GM12878 (cell line): ENCODE data around the gene BATF3. TPM values are rescaled to one million over a fixed set of nuclear protein-coding genes. Genes with fewer than 3 reads are reported as not detected.

Experiments used
- ATAC-seq: fragments of 200-7000 bp; cut with Tn5 transposase; 3 replicates; pipeline ENCODE4 v1.9.1; 2020; ENCODE audit warnings: mild to moderate bottlenecking, moderate library complexity
- BruUV-seq: library from RNA; stranded (reverse); fragments of 400-500 nt; replicated peaks from 2 replicates; lab custom pipeline; 2021; lab: Mats Ljungman, UMichigan
- CTCF ChIA-PET: fragments of 300-600 bp; sonication (Branson Sonifier 250); formaldehyde crosslinking; extraction: SDS; loops from one replicate; lab custom pipeline; 2021; ENCODE audit warnings: inconsistent platforms; lab: Yijun Ruan, JAX
- POLR2A ChIA-PET: fragments of 350-600 bp; formaldehyde crosslinking; extraction: SDS; loops from one replicate; lab custom pipeline; 2021; ENCODE audit warnings: inconsistent platforms; lab: Charles Lee
- RAD21 ChIA-PET: fragments of 300-600 bp; sonication (Branson Sonifier 250); formaldehyde crosslinking; loops from one replicate; lab custom pipeline; 2023; ENCODE audit warnings: antibody characterized with exemption; ENCODE audit not compliant: unreplicated experiment; lab: Charles Lee
- SMC1A ChIA-PET: fragments of 300-600 bp; sonication (Branson Sonifier 250); formaldehyde crosslinking; loops from one replicate; lab custom pipeline; 2023; ENCODE audit not compliant: unreplicated experiment, uncharacterized antibody; lab: Charles Lee
- DNase-seq: peaks from one replicate; pipeline ENCODE4 v3.0.0-alpha.2; 2011; ENCODE audit warnings: low read depth, low spot score
- FAIRE-seq: peaks from 3 replicates; lab custom pipeline; 2011; peaks lifted over from hg19 to GRCh38; lab: Jason Lieb, UNC
- H2AFZ ChIP-seq: 2 replicates; pipeline ENCODE4 v1.6.0; 2011; ENCODE audit warnings: low read depth, low read length, control low read depth; ENCODE audit not compliant: control insufficient read depth
- H3K27ac ChIP-seq: 2 replicates; pipeline ENCODE4 v1.5.1; 2011; ENCODE audit warnings: control low read depth; ENCODE audit not compliant: control insufficient read depth, insufficient read depth
- H3K27me3 ChIP-seq, 2 experiments: replicated peaks in 1 of 2; 2 replicates each; pipeline versions ENCODE4 v1.6.0 to v1.6.1; 2011; ENCODE audit warnings: low read length in 1 of 2; ENCODE audit not compliant: control insufficient read depth in 2 of 2, insufficient read depth in 2 of 2
- H3K36me3 ChIP-seq, 2 experiments: 2 replicates each; pipeline ENCODE4 v1.5.1; 2011; ENCODE audit warnings: low read length in 1 of 2; ENCODE audit not compliant: control insufficient read depth in 2 of 2, insufficient read depth in 2 of 2
- H3K4me1 ChIP-seq: 2 replicates; pipeline ENCODE4 v1.6.1; 2011; ENCODE audit warnings: mild to moderate bottlenecking, low read length, moderate library complexity, mixed read lengths; ENCODE audit not compliant: control insufficient read depth, insufficient read depth
- H3K4me2 ChIP-seq: 2 replicates; pipeline ENCODE4 v1.6.0; 2011; ENCODE audit warnings: control low read depth; ENCODE audit not compliant: control insufficient read depth, insufficient read depth
- H3K4me3 ChIP-seq: fragments of 200-600 bp; sonication (generic); 2 replicates; pipeline ENCODE4 v1.5.1; 2016
- H3K79me2 ChIP-seq: 2 replicates; pipeline ENCODE4 v1.6.0; 2011; ENCODE audit warnings: low read length; ENCODE audit not compliant: control insufficient read depth, insufficient read depth
- H3K9ac ChIP-seq: 2 replicates; pipeline ENCODE4 v1.8.0; 2011; ENCODE audit warnings: low read length, control low read depth, mixed read lengths; ENCODE audit not compliant: control insufficient read depth, insufficient read depth
- H3K9me3 ChIP-seq: replicated peaks from 3 replicates; pipeline ENCODE4 v1.5.1; 2011; ENCODE audit warnings: mild to moderate bottlenecking, low read length; ENCODE audit not compliant: control insufficient read depth, insufficient read depth
- H4K20me1 ChIP-seq: 2 replicates; pipeline ENCODE4 v1.6.0; 2011; ENCODE audit not compliant: control insufficient read depth, insufficient read depth
- ASH2L ChIP-seq: fragments of 300-600, 200-600 bp; sonication (generic); IDR thresholded peaks from 2 replicates; pipeline ENCODE4 v1.6.1; 2017; ENCODE audit warnings: low read depth, mild to moderate bottlenecking, borderline replicate concordance
- BACH1 ChIP-seq: fragments of 450-650 bp; IDR thresholded peaks from 2 replicates; pipeline ENCODE4 v1.6.1; 2017; ENCODE audit warnings: mild to moderate bottlenecking, borderline replicate concordance
- BCL3 ChIP-seq: IDR thresholded peaks from 2 replicates; pipeline ENCODE4 v1.6.1; 2011; ENCODE audit warnings: borderline replicate concordance, low read depth, mild to moderate bottlenecking, moderate library complexity, low read length; ENCODE audit not compliant: insufficient read depth, poor library complexity, severe bottlenecking
- CBX5 ChIP-seq: sonication (generic); IDR thresholded peaks from 2 replicates; pipeline ENCODE4 v1.6.1; 2016; ENCODE audit warnings: low read depth, moderate library complexity, mild to moderate bottlenecking, inconsistent platforms
- CEBPB ChIP-seq, 2 experiments: fragments of 150-350 bp in 1 of 2; IDR thresholded peaks; 2 replicates each; pipeline ENCODE4 v1.6.1; 2012 to 2014; ENCODE audit warnings: low read depth in 2 of 2, low read length in 2 of 2, borderline replicate concordance in 1 of 2, inconsistent platforms in 1 of 2
- CREB1 ChIP-seq: IDR thresholded peaks from 2 replicates; pipeline ENCODE4 v1.6.1; 2012; ENCODE audit warnings: low read depth, mild to moderate bottlenecking, inconsistent platforms
- EED ChIP-seq: sonication (generic); IDR thresholded peaks from 2 replicates; pipeline ENCODE4 v1.6.1; 2016; ENCODE audit warnings: antibody characterized with exemption, low read depth
- HDAC6 ChIP-seq: fragments of 200-600 bp; sonication (generic); IDR thresholded peaks from one replicate; pipeline ENCODE4 v1.8.0; 2017; ENCODE audit warnings: antibody characterized with exemption; ENCODE audit not compliant: unreplicated experiment
- KAT2A ChIP-seq: conservative IDR thresholded peaks from 2 replicates; pipeline ENCODE4 v1.6.1; 2011; ENCODE audit warnings: low read depth, low read length; ENCODE audit not compliant: control insufficient read depth
- MAX ChIP-seq: IDR thresholded peaks from 2 replicates; pipeline ENCODE4 v1.6.1; 2012; ENCODE audit warnings: low read depth, low read length, improper control_type of control experiment
- MEF2A ChIP-seq: IDR thresholded peaks from 2 replicates; pipeline ENCODE4 v1.6.1; 2011; ENCODE audit warnings: low read depth, mild to moderate bottlenecking, low read length, moderate library complexity; ENCODE audit not compliant: insufficient read depth
- MTA2 ChIP-seq: fragments of 450-650 bp; IDR thresholded peaks from 2 replicates; pipeline ENCODE4 v1.6.1; 2016; ENCODE audit warnings: low read depth, mild to moderate bottlenecking, moderate library complexity
- NR2F1 ChIP-seq: fragments of 450-650 bp; conservative IDR thresholded peaks from 2 replicates; pipeline ENCODE4 v1.6.1; 2017; ENCODE audit warnings: mild to moderate bottlenecking
- POU2F2 ChIP-seq: IDR thresholded peaks from 3 replicates; pipeline ENCODE4 v1.6.1; 2011; ENCODE audit warnings: low read depth, mild to moderate bottlenecking, low read length, borderline replicate concordance
- RAD51 ChIP-seq: fragments of 450-650 bp; IDR thresholded peaks from 2 replicates; pipeline ENCODE4 v1.6.1; 2016; ENCODE audit warnings: moderate library complexity, mild to moderate bottlenecking, inconsistent platforms
- SREBF1 ChIP-seq: IDR thresholded peaks from 2 replicates; pipeline ENCODE4 v1.6.1; 2012; ENCODE audit warnings: mild to moderate bottlenecking, low read length
- SUPT20H ChIP-seq: IDR thresholded peaks from 2 replicates; pipeline ENCODE4 v1.6.1; 2011; ENCODE audit warnings: low read depth, mild to moderate bottlenecking, low read length, moderate library complexity, borderline replicate concordance; ENCODE audit not compliant: control insufficient read depth
- ZNF384 ChIP-seq: IDR thresholded peaks from 2 replicates; pipeline ENCODE4 v1.6.1; 2012; ENCODE audit warnings: low read depth, mild to moderate bottlenecking, low read length, improper control_type of control experiment, borderline replicate concordance
- ZNF687 ChIP-seq: fragments of 450-650 bp; IDR thresholded peaks from 2 replicates; pipeline ENCODE4 v1.6.1; 2017; ENCODE audit warnings: mild to moderate bottlenecking, moderate library complexity
- WGBS: methylation state at CpG from one replicate; pipeline ENCODE4 v1.1.6; 2016; ENCODE audit warnings: low lambda C conversion rate; ENCODE audit not compliant: insufficient replicate concordance, insufficient coverage; ENCODE audit errors: missing lambda C conversion rate; 5-methylcytosine and 5-hydroxymethylcytosine counted together
- in situ Hi-C: fragments of 300-500 bp; cut with MboI; formaldehyde crosslinking; loops from 9 replicates; pipeline ENCODE4 v1.14.3; 2018; ENCODE audit warnings: mixed read lengths
- intact Hi-C: fragments of 100-400 bp; cut with micrococcal nuclease; formaldehyde crosslinking; loops from one replicate; pipeline ENCODE4 v1.14.2; 2022; ENCODE audit not compliant: unreplicated experiment
- polyA plus RNA-seq, 11 experiments: library from polyadenylated mRNA; depleted of rRNA in 4 of 11; unstranded in 6 of 11; stranded (reverse) in 5 of 11; fragments of >200 nt; fragmentation: Nextera tagmentation in 4 of 11; fragmentation: Illumina TruSeq in 1 of 11; extraction: Ambion mirVana in 4 of 11; extraction: Trizol in 1 of 11; gene quantifications; 1 replicate in 1 of 11; 2 replicates in 10 of 11; pipeline versions ENCODE4 v1.2.1 to v1.2.3, GENCODE V29; 2011 to 2016; ENCODE audit warnings: inconsistent platforms in 2 of 11, missing spikeins in 2 of 11, low read depth in 1 of 11
- total RNA-seq, 4 experiments: library from RNA; depleted of rRNA in 3 of 4; stranded (reverse); fragments of >200 nt in 3 of 4; fragmentation: Illumina TruSeq in 1 of 4; extraction: Trizol in 1 of 4; gene quantifications; 2 replicates each; pipeline versions ENCODE4 v1.2.1 to v1.2.3, GENCODE V29; 2013 to 2021

BATF3 gene
- total and polyA plus RNA-seq, 10 of the 15 experiments (the other 5 are each of a cell fraction or from before 2014, with no cell fraction given) = 11.1 to 56.8 (median 30.8) TPM

- TF ChIP-seq ZNF687 (no peak), ASH2L (no peak), HDAC6 (no peak), EED (no peak), MEF2A (no peak), BACH1 (no peak), NR2F1 (no peak), MTA2 (no peak)
Observed at GRCh38 chr1:212650228-212650627, 49.4 kb downstream of the BATF3 start (continued).

GRCh38 chr1:212649020-212649419 is 50.6 kb downstream of the BATF3 start:
- WGBS = 96% methylated on average over 2 of the region's 2 CpGs
- intact Hi-C loops = no loop called here
- H3K9ac ChIP-seq = no peak overlapping the region
- no peaks in the 10 kb centered on the region for H3K9me3 ChIP-seq
- FAIRE-seq = no peak
- RAD21 ChIA-PET = no interaction called here
- in situ Hi-C loops = no loop called here
- no TSS peak for BruUV-seq
- CTCF ChIA-PET = interaction anchor here (1.0 to 1.8 kb wide), 2 partner anchors 170 to 172 kb away, joined by 3 to 6 read pairs; no protein-coding TSS in a partner anchor
- H4K20me1 ChIP-seq = no peaks in the 10 kb centered on the region
- no peak for ATAC-seq
- no peak overlapping the region for H3K4me2 ChIP-seq
- no peaks in the 10 kb centered on the region for H3K36me3 ChIP-seq
- no peak overlapping the region for H2AFZ ChIP-seq
- H3K79me2 ChIP-seq = no peaks in the 10 kb centered on the region
- no peak overlapping the region for H3K27ac ChIP-seq
- no peak overlapping the region for H3K4me3 ChIP-seq
- SMC1A ChIA-PET = interaction anchor here (0.7 to 2.0 kb wide), 4 partner anchors 16 to 172 kb away, joined by 3 to 6 read pairs (median 3); no protein-coding TSS in a partner anchor
- no peaks in the 10 kb centered on the region for H3K27me3 ChIP-seq
- no peaks in the 10 kb centered on the region for H3K4me1 ChIP-seq
- POLR2A ChIA-PET = no interaction called here
- no peak for DNase-seq
- TF ChIP-seq CREB1 (no peak), POU2F2 (no peak), NR2F1 (no peak), CBX5 (no peak), SREBF1 (no peak), SUPT20H (no peak), ZNF384 (no peak), KAT2A (no peak), RAD51 (no peak), MAX (no peak), BCL3 (no peak), CEBPB (IDR thresholded peaks at IDR 0.05; ENCODE audit: borderline replicate concordance in 1 of 2, low read depth in 2 of 2, low read length in 2 of 2) (no peak)
